Gastrocnemius medialis (tissue), 4 donors: ENCODE data around the gene MAPKAP1.

Experiments
- CTCF ChIP-seq, 5 experiments: fragments of 450-650 bp in 3 of 5; fragments of 200-600 bp in 2 of 5; sonication (generic) in 2 of 5; IDR thresholded peaks in 4 of 5; conservative IDR thresholded peaks in 1 of 5; 1 replicate in 4 of 5; 2 replicates in 1 of 5; pipeline ENCODE4 v1.5.1; 2016 to 2019; ENCODE audit warnings: antibody characterized with exemption in 5 of 5, mild to moderate bottlenecking in 3 of 5, moderate library complexity in 3 of 5
- POLR2A ChIP-seq, 2 donors: fragments of 450-650 bp; IDR thresholded peaks; one replicate each; pipeline ENCODE4 v1.6.1; 2017; ENCODE audit warnings: antibody characterized with exemption in 2 of 2, mild to moderate bottlenecking in 2 of 2, moderate library complexity in 2 of 2

GRCh38 chr9:125654121-125654520 lies 52.9 kb downstream of the MAPKAP1 start:
- TF ChIP-seq CTCF (IDR thresholded peaks at IDR 0.05 in 4 of 5, conservative IDR thresholded peaks at IDR 0.05 in 1 of 5) (no peak), POLR2A (IDR thresholded peaks at IDR 0.05) (no peak)
